Stimulated activated CD8-positive, alpha-beta memory T cell treated with anti-CD3 and anti-CD28 coated beads, Interleukin-15, amount 100 ng/mL, for 24 hours (primary cell): ENCODE measurements around the gene TEX55.
"Not testable (repeated sequence)": the region's sequence is repeated elsewhere in the genome, so short reads cannot be mapped to it uniquely, and the experiment has no call there.

Experiments used
- DNase-seq: peaks from one replicate; pipeline ENCODE4 v3.0.0-alpha.2; 2020; ENCODE audit warnings: low read depth

TEX55 gene

GRCh38 chr3:119145500-119146167 lies at the start of gene TEX55:
TEX55 (plus strand) TSS chr3:119146165; CDS start chr3:119146190, 25 bp downstream.
- DNase-seq, result no peak

- DNase-seq, result no peak
Observed at GRCh38 chr3:119098003-119098402, 48.0 kb upstream of the TEX55 start.

GRCh38 chr3:119098619-119099222 lies 47.2 kb upstream of the TEX55 start:
- no peak for DNase-seq

- DNase-seq, result no peak
Observed at GRCh38 chr3:119099785-119100184, 46.2 kb upstream of the TEX55 start.

- no peak for DNase-seq
Observed at GRCh38 chr3:119104031-119104430, 41.9 kb upstream of the TEX55 start.

GRCh38 chr3:119118330-119118729 lies 27.6 kb upstream of the TEX55 start:
- DNase-seq, result not testable (repeated sequence)

- DNase-seq, result no peak
Observed at GRCh38 chr3:119120480-119120879, 25.5 kb upstream of the TEX55 start.

- DNase-seq, result no peak
Observed at GRCh38 chr3:119122350-119122749, 23.6 kb upstream of the TEX55 start.

GRCh38 chr3:119125342-119125741 lies 20.6 kb upstream of the TEX55 start:
- DNase-seq, result no peak

GRCh38 chr3:119125742-119126504 lies 20.0 kb upstream of the TEX55 start:
- DNase-seq, result no peak

GRCh38 chr3:119130291-119130690 lies 15.7 kb upstream of the TEX55 start:
- DNase-seq, result not testable (repeated sequence)

GRCh38 chr3:119132291-119132690 lies 13.7 kb upstream of the TEX55 start:
- not testable (repeated sequence) for DNase-seq

- DNase-seq, result not testable (repeated sequence)
Observed at GRCh38 chr3:119139360-119139759, 6.6 kb upstream of the TEX55 start.

GRCh38 chr3:119140466-119140865 lies 5.5 kb upstream of the TEX55 start:
- no peak for DNase-seq

- DNase-seq, result no peak
Observed at GRCh38 chr3:119145128-119145499, 851 bp upstream of the TEX55 start.

GRCh38 chr3:119146578-119147375 lies 812 bp downstream of the TEX55 start:
- no peak for DNase-seq

- DNase-seq, result no peak
Observed at GRCh38 chr3:119147494-119147893, 1.5 kb downstream of the TEX55 start.

- no peak for DNase-seq
Observed at GRCh38 chr3:119148493-119149180, 2.7 kb downstream of the TEX55 start.

GRCh38 chr3:119149484-119149883 lies 3.5 kb downstream of the TEX55 start:
- no peak for DNase-seq

- no peak for DNase-seq
Observed at GRCh38 chr3:119156868-119157267, 10.9 kb downstream of the TEX55 start.

- no peak for DNase-seq
Observed at GRCh38 chr3:119157971-119158370, 12.0 kb downstream of the TEX55 start.

- DNase-seq, result no peak
Observed at GRCh38 chr3:119160361-119160760, 14.4 kb downstream of the TEX55 start.
